HEK293T (cell line): Measurements from ENCODE around the gene DNAJC1.

Experiments
- BHLHE40 ChIP-seq: fragments of 450-650 bp; IDR thresholded peaks from 2 replicates; pipeline ENCODE4 v1.6.1; 2016; ENCODE audit warnings: mild to moderate bottlenecking, moderate library complexity, borderline replicate concordance
- CTBP1 ChIP-seq: fragments of 450-650 bp; IDR thresholded peaks from 2 replicates; pipeline ENCODE4 v1.6.1; 2016; ENCODE audit warnings: borderline replicate concordance
- FOXK2 ChIP-seq: fragments of 450-650 bp; IDR thresholded peaks from 2 replicates; pipeline ENCODE4 v1.6.1; 2016; ENCODE audit warnings: mild to moderate bottlenecking
- HDGF ChIP-seq: fragments of 450-650 bp; IDR thresholded peaks from 2 replicates; pipeline ENCODE4 v1.6.1; 2017; ENCODE audit warnings: antibody characterized with exemption, borderline replicate concordance
- TARDBP ChIP-seq: fragments of 450-650 bp; IDR thresholded peaks from 2 replicates; pipeline ENCODE4 v1.6.1; 2016

- TF ChIP-seq CTBP1, result no peak
- TF ChIP-seq FOXK2, result no peak
- no peak for TF ChIP-seq BHLHE40
- no peak for TF ChIP-seq HDGF
- TF ChIP-seq TARDBP, result no peak
Observed at GRCh38 chr10:21811245-21811585, 192.3 kb downstream of the DNAJC1 start.
